H9 (cell line): ENCODE data around the gene SSTR3. TPM values are rescaled to one million over a fixed set of nuclear protein-coding genes. Genes with fewer than 3 reads are reported as not detected.

Experiments
- DNase-seq: peaks from one replicate; pipeline ENCODE4 v3.0.0-alpha.2; 2017
- H2AFZ ChIP-seq: one replicate; pipeline ENCODE4 v1.6.1; 2013; ENCODE audit warnings: mild to moderate bottlenecking, low read length, control low read depth, moderate library complexity
- H2AK5ac ChIP-seq: 2 replicates; pipeline ENCODE4 v1.6.1; 2013; ENCODE audit warnings: low read length, control low read depth, mixed read lengths; ENCODE audit not compliant: insufficient read length
- H2BK120ac ChIP-seq: one replicate; pipeline ENCODE4 v1.6.1; 2013; ENCODE audit warnings: low read depth, mild to moderate bottlenecking, low read length, control low read depth, inconsistent platforms; ENCODE audit not compliant: poor library complexity, severe bottlenecking
- H2BK12ac ChIP-seq: 2 replicates; pipeline ENCODE4 v1.6.1; 2013; ENCODE audit warnings: low read length, control low read depth, mixed read lengths, low read depth; ENCODE audit not compliant: insufficient read length
- H2BK15ac ChIP-seq: 2 replicates; pipeline ENCODE4 v1.6.1; 2013; ENCODE audit warnings: low read depth, low read length, control low read depth
- H2BK20ac ChIP-seq: one replicate; pipeline ENCODE4 v1.6.1; 2013; ENCODE audit warnings: low read depth, mild to moderate bottlenecking, low read length, control low read depth, inconsistent platforms; ENCODE audit not compliant: poor library complexity, severe bottlenecking
- H2BK5ac ChIP-seq: 2 replicates; pipeline ENCODE4 v1.6.1; 2013; ENCODE audit warnings: low read length, control low read depth, mixed read lengths; ENCODE audit not compliant: insufficient read length
- H3K14ac ChIP-seq: 2 replicates; pipeline ENCODE4 v1.6.1; 2013; ENCODE audit warnings: low read length, control low read depth; ENCODE audit not compliant: insufficient read depth
- H3K18ac ChIP-seq: 2 replicates; pipeline ENCODE4 v1.6.1; 2013; ENCODE audit warnings: low read depth, mild to moderate bottlenecking, mixed read lengths, low read length, control low read depth; ENCODE audit not compliant: insufficient read length
- H3K23ac ChIP-seq: 2 replicates; pipeline ENCODE4 v1.6.1; 2013; ENCODE audit warnings: low read length, control low read depth, mixed read lengths, low read depth; ENCODE audit not compliant: insufficient read length
- H3K23me2 ChIP-seq: 2 replicates; pipeline ENCODE4 v1.6.1; 2013; ENCODE audit warnings: low read depth, mild to moderate bottlenecking, mixed read lengths, low read length, control low read depth; ENCODE audit not compliant: insufficient read length, poor library complexity, severe bottlenecking
- H3K27ac ChIP-seq: 2 replicates; pipeline ENCODE4 v1.5.1; 2013; ENCODE audit warnings: low read length, control low read depth, mixed read lengths, low read depth; ENCODE audit not compliant: insufficient read length
- H3K27me3 ChIP-seq: 2 replicates; pipeline ENCODE4 v1.6.1; 2013; ENCODE audit warnings: low read length, control low read depth, inconsistent platforms; ENCODE audit not compliant: insufficient read depth
- H3K4ac ChIP-seq: 2 replicates; pipeline ENCODE4 v1.6.1; 2013; ENCODE audit warnings: low read depth, mild to moderate bottlenecking, control low read depth, inconsistent platforms, low read length, moderate library complexity
- H3K4me1 ChIP-seq: 2 replicates; pipeline ENCODE4 v1.6.1; 2013; ENCODE audit warnings: low read length, control low read depth, inconsistent platforms; ENCODE audit not compliant: insufficient read depth
- H3K4me2 ChIP-seq: 2 replicates; pipeline ENCODE4 v1.6.1; 2013; ENCODE audit warnings: low read length, control low read depth, mixed read lengths; ENCODE audit not compliant: insufficient read length, insufficient read depth
- H3K56ac ChIP-seq: 2 replicates; pipeline ENCODE4 v1.6.1; 2013; ENCODE audit warnings: low read depth, mild to moderate bottlenecking, mixed read lengths, low read length, control low read depth; ENCODE audit not compliant: insufficient read length
- H3K79me1 ChIP-seq: 2 replicates; pipeline ENCODE4 v1.6.1; 2013; ENCODE audit warnings: low read depth, mild to moderate bottlenecking, moderate library complexity, low read length, control low read depth, inconsistent platforms; ENCODE audit not compliant: insufficient read depth, poor library complexity, severe bottlenecking
- H3K79me2 ChIP-seq: 2 replicates; pipeline ENCODE4 v1.6.1; 2013; ENCODE audit warnings: low read length, control low read depth, inconsistent platforms; ENCODE audit not compliant: insufficient read depth
- H3K9ac ChIP-seq: 2 replicates; pipeline ENCODE4 v1.6.1; 2013; ENCODE audit warnings: low read length, control low read depth, mixed read lengths; ENCODE audit not compliant: insufficient read length; ENCODE audit errors: extremely low read depth
- H3K9me3 ChIP-seq: one replicate; pipeline ENCODE4 v1.6.1; 2013; ENCODE audit warnings: low read depth, low read length, inconsistent platforms; ENCODE audit not compliant: control insufficient read depth
- H3T11ph ChIP-seq: one replicate; pipeline ENCODE4 v1.6.1; 2013; ENCODE audit warnings: mild to moderate bottlenecking, low read length, control low read depth, inconsistent platforms
- H4K20me1 ChIP-seq: one replicate; pipeline ENCODE4 v1.6.1; 2013; ENCODE audit not compliant: control insufficient read depth, insufficient read length, insufficient read depth
- H4K5ac ChIP-seq: 2 replicates; pipeline ENCODE4 v1.6.1; 2013; ENCODE audit warnings: low read depth, mild to moderate bottlenecking, mixed read lengths, low read length, control low read depth; ENCODE audit not compliant: insufficient read length
- H4K8ac ChIP-seq: replicated peaks from 2 replicates; pipeline ENCODE4 v1.6.1; 2013; ENCODE audit warnings: low read length, control low read depth, mixed read lengths, low read depth; ENCODE audit not compliant: insufficient read length
- H4K91ac ChIP-seq: 2 replicates; pipeline ENCODE4 v1.6.1; 2013; ENCODE audit warnings: low read depth, mild to moderate bottlenecking, moderate library complexity, mixed read lengths, low read length, control low read depth; ENCODE audit not compliant: insufficient read length
- H3K27ac Mint-ChIP-seq, 3 experiments: 2 replicates in 2 of 3; 3 replicates in 1 of 3; pipeline ENCODE4 v1.8.0; 2020 to 2021; ENCODE audit warnings: mixed read lengths in 3 of 3, mild to moderate bottlenecking in 1 of 3, moderate library complexity in 1 of 3
- H3K27me3 Mint-ChIP-seq: 2 replicates; pipeline ENCODE4 v1.8.0; 2021; ENCODE audit warnings: low read depth, mild to moderate bottlenecking, moderate library complexity, mixed read lengths
- H3K36me3 Mint-ChIP-seq, 3 experiments: 2 replicates in 2 of 3; 3 replicates in 1 of 3; pipeline ENCODE4 v1.8.0; 2020 to 2021; ENCODE audit warnings: low read depth in 3 of 3, mixed read lengths in 3 of 3; ENCODE audit not compliant: insufficient read depth in 1 of 3
- H3K4me1 Mint-ChIP-seq, 2 experiments: 2 replicates each; pipeline ENCODE4 v1.8.0; 2020; ENCODE audit warnings: mixed read lengths in 2 of 2
- H3K4me3 Mint-ChIP-seq, 2 experiments: 2 replicates in 1 of 2; 3 replicates in 1 of 2; pipeline ENCODE4 v1.8.0; 2020 to 2021; ENCODE audit warnings: mild to moderate bottlenecking in 2 of 2, mixed read lengths in 2 of 2, moderate library complexity in 1 of 2
- H3K9me3 Mint-ChIP-seq, 2 experiments: 2 replicates in 1 of 2; 3 replicates in 1 of 2; pipeline ENCODE4 v1.8.0; 2020; ENCODE audit warnings: mild to moderate bottlenecking in 2 of 2, mixed read lengths in 2 of 2, moderate library complexity in 1 of 2
- WGBS: extraction: QIAGEN DNeasy Blood & Tissue Kit; methylation state at CpG from one replicate; pipeline ENCODE4 v1.1.7; 2013; ENCODE audit warnings: missing lambda C conversion rate, low lambda C conversion rate, mixed read lengths; ENCODE audit not compliant: insufficient read length; ENCODE audit errors: extremely low coverage; 5-methylcytosine and 5-hydroxymethylcytosine counted together
- total RNA-seq: library from RNA; stranded (reverse); gene quantifications from 2 replicates; pipeline ENCODE4 v1.2.1, GENCODE V29; 2021
- TF ChIP-seq, protein P1 (sequence below): fragments of 200-600 bp; sonication (generic); conservative IDR thresholded peaks from 3 replicates; pipeline ENCODE4 v1.8.0; 2021; ENCODE audit warnings: antibody characterized with exemption, mild to moderate bottlenecking

The SSTR3 gene
- total RNA-seq, 1 experiment from 2014 or later = 0.68 TPM

DNA sequence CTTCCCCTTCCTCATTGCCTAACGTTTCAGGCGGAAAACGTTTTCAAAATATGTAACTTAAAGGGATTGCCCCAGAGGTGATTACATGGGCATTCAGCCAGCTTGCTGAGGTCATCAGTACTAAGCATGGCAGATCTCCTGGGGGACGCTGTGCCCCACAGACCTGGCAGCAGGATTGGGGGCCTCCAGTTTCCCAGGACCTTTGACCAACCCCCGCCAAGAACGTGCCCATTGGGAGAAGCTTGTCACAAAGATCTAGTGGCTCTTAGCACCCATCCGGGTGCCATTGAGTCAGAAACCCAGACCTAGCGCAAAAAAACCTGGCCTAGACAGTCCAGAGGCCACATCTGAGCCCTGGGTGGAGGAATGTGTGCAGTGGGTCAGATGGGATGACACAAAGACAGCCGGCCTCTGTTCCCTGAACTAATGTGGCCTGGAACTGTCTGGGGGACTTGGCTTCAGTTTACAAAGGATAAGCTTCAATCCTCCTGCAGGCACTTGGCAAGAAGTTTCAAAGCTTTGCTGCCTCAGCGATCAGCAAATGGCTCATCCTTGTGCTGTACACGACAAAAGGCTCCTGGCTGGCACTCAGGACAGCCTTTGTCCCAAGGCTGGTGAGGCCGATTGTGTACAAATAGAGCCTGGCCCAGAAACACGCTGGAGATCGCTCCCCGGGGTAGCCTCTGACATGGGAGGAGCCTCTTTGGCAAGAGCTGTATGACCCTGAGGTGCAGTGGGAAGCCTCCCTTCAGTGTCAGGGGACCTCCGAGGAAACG lies 33.7 kb downstream of the SSTR3 start:
- Histone ChIP-seq H2AFZ (no peak overlapping the region), H3K56ac (no peak overlapping the region), H3K9me3 (no peaks in the 10 kb centered on the region), H3K23ac (no peak overlapping the region), H4K8ac (no peak overlapping the region), H2BK120ac (no peak overlapping the region), H2BK20ac (no peak overlapping the region), H3K4me1 (no peaks in the 10 kb centered on the region), H4K5ac (no peak overlapping the region), H4K20me1 (no peaks in the 10 kb centered on the region), H3K23me2 (no peaks in the 10 kb centered on the region), H2AK5ac (no peak overlapping the region), H3K18ac (no peak overlapping the region), H3K79me1 (no peaks in the 10 kb centered on the region), H2BK5ac (no peak overlapping the region), H3K27me3 (no peaks in the 10 kb centered on the region), H4K91ac (no peak overlapping the region), H3K4ac (no peak overlapping the region), H2BK15ac (no peak overlapping the region), H3K27ac (no peak overlapping the region), H3K14ac (no peak overlapping the region), H2BK12ac (no peak overlapping the region), H3T11ph (no peak overlapping the region), H3K4me2 (no peak overlapping the region), H3K79me2 (no peaks in the 10 kb centered on the region), H3K9ac (no peak overlapping the region)
- H3K27me3 Mint-ChIP-seq = peaks cover 34% of the 10 kb centered on the region
- H3K4me3 Mint-ChIP-seq = no peak overlapping the region
- H3K4me1 Mint-ChIP-seq = peaks cover 21 to 44% of the 10 kb centered on the region in 2 experiments
- H3K9me3 Mint-ChIP-seq = no peaks in the 10 kb centered on the region; a peak in 1 of 5 replicates
- no peaks in the 10 kb centered on the region; a peak in 1 of 7 replicates for H3K36me3 Mint-ChIP-seq
- TF ChIP-seq, protein P1, sequence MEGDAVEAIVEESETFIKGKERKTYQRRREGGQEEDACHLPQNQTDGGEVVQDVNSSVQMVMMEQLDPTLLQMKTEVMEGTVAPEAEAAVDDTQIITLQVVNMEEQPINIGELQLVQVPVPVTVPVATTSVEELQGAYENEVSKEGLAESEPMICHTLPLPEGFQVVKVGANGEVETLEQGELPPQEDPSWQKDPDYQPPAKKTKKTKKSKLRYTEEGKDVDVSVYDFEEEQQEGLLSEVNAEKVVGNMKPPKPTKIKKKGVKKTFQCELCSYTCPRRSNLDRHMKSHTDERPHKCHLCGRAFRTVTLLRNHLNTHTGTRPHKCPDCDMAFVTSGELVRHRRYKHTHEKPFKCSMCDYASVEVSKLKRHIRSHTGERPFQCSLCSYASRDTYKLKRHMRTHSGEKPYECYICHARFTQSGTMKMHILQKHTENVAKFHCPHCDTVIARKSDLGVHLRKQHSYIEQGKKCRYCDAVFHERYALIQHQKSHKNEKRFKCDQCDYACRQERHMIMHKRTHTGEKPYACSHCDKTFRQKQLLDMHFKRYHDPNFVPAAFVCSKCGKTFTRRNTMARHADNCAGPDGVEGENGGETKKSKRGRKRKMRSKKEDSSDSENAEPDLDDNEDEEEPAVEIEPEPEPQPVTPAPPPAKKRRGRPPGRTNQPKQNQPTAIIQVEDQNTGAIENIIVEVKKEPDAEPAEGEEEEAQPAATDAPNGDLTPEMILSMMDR = no peak
- WGBS = no CpG with 5 or more reads among the region's 17 CpGs
- H3K27ac Mint-ChIP-seq = no peak overlapping the region; a peak in 2 of 7 replicates
- no peak for DNase-seq
